ENCODE data around the gene ATP13A4.

Gene ATP13A4

DNA sequence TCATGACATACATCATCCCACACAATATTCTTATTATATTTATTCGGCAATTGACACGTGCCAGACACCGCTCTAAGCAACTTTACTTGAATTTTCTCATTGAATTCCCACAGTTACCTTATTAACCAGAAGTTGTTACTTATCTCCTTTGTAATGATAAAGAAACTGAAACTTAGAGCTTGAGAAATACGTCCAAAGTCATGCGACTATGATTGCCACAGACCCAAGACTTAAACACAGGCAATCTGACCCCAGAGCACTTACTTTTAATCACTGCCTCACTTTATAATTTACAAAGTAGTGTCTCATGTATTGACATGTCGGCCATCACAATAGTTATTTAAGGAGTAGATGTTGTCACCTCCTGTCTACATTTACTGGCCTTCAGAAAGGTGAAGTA is 64.7 kb downstream of the ATP13A4 start:
- DNase-seq: no peak

- no peak for DNase-seq
Measured at GRCh38 chr3:193488741-193489140, 66.0 kb downstream of the ATP13A4 start.

DNA sequence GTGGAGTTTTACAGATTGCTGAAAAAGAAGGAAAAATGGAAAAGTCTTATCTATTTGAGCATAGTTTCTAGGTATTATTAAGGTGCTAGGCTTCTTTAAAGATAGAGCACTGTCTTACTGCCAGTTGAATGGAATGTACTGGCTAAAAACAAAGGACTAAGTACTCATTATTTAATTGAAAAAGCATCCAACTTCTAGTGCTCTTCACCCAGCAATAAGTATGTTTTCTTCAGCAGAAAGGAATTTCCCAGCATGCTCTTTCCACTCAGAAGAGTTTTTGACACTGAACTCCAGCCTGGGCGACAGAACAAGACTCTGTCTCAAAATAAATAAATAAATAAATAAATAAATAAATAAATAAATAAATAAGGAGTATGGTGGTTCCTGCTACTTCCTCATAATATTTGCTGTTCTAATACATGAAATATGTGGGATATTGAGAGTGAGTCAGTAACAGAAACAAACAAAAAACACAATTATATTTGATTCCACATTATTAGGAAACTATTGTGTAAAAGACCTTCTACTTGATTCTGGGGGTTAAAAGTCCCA is 70.6 kb downstream of the ATP13A4 start:
- no peak for DNase-seq

GRCh38 chr3:193481436-193481835 is 73.3 kb downstream of the ATP13A4 start:
- DNase-seq: no peak

DNA sequence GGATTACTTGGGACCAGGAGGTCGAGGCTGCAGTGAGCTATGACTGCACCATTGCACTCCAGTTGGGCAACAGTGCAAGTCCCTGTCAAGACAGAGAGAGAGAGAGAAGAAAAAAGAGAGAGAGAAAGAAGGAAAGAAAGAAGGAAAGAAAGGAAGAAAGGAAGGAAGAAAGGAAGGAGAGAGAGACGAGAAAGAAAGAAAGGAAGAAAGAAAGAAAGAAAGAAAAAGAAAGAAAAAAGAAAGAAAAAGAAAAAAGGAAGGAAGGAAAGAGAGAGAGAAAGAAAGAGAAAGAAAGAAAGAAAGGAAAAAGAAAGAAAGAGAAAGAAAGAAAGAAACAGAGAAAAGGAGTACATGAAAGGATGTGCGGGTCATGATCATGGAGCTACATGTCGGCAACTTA is 80.2 kb downstream of the ATP13A4 start:
- no peak for DNase-seq

- no peak for DNase-seq
Measured at GRCh38 chr3:193470710-193471109, 84.0 kb downstream of the ATP13A4 start.

DNA sequence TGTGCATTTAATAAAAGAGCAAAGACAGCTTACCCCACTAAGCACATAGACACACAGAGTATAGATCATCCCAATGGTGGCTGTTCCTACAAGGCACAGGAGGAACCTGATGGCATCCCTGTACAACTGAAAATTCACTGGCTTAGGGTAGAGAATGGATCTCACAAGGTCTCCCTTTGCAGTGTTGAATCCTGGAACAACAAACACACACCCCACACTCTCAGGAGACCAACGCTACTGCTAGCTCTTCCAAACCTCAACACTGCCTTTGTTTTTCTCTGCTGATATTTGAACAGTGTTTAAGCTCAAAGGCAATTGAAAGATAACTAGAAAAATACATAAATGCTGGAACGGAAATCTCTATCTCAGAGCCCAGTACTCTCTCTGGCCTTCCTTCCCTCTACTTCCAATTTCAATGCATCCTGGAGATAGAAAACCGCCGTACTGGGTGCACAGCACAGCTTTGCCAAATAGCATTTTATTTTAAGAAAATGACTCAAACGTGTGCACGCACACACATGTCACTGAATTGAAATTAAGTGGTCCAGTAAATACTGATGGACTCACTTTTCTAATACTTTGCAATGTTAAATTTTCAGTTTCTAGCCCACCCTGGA is 88.6 kb downstream of the ATP13A4 start:
- no peak for DNase-seq

DNA sequence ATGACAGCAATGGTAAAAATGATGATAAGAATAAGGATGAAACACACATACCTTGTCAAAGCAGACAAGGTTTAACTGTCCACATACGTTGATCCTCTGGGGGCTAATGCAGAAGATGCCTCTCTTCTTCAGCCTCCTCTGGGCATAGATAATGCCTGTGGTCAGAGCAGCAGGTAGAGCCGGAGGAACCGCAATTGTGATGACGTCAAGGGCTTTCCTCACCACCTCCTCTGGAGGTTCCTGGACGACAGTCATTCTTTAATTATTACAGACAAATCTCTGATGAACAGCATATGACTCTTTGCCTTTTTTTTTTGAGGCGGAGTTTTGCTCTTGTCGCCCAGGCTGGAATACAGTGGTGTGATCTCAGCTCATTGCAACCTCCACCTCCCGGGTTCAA is 89.8 kb downstream of the ATP13A4 start:
- DNase-seq: no peak

GRCh38 chr3:193457526-193457925 is 97.2 kb downstream of the ATP13A4 start:
- no peak for DNase-seq

GRCh38 chr3:193452338-193452737 is 102.4 kb downstream of the ATP13A4 start:
- no peak for DNase-seq

DNA sequence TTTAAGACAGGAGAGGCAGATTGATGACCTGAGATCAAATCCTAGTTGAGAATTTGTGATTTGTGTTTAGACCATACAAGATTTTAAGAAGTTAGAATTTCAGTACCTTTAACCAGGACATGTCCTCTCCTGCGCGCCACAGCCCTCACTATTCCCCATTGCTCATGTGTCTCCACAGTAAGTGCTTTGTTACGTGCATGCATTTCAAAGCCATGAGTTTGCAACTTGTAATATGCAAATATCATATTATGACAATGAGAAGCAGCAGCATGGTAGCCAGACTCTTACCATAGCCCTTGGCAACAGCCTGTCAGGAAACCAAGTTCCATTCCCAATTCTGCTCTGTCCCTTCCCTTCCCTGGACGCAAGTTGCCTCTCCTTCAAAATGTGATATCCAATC is 102.8 kb downstream of the ATP13A4 start:
- DNase-seq: no peak

GRCh38 chr3:193446965-193447602 is 107.6 kb downstream of the ATP13A4 start:
- DNase-seq: no peak

- DNase-seq: no peak
Measured at GRCh38 chr3:193439423-193439822, 115.3 kb downstream of the ATP13A4 start.

DNA sequence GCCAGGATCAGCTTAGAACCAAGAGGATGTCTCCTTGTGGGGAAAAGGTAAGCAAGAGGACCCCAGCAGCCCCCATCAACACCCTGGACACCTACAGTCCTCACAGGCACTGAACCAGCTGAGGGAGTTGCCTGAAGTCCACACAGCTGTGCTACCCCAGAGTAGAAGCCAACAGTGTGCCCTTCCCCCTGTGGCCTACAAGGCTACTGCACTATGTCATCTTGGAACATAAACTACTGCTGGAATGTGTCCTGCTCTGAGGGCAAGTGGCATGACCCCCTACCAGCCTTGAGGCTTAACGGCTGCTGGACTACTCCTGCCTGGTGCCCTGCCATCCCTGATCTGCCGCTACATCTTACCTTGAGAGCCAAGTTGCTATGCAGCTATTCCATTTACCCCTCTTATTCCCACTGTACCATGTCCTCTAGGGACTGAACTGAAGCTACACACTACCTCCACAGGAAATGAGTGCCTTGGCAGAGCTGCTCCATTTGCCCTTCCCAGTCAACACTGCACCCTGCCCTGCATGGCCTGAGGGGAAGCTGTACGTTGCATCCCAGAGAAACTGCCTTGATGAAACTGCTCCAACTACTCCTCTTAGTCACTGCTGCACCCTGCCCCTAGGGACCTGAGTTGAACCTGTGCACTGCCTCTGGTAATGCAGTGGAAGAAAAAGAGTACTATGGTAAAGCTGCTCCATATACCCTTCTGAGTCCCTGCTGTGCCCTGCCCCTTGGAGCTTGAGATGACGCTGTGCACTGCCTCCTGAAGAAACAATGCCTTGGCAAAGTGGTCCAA is 135.9 kb downstream of the ATP13A4 start:
- DNase-seq: no peak

GRCh38 chr3:193416629-193417028 is 138.1 kb downstream of the ATP13A4 start:
- no peak for DNase-seq

DNA sequence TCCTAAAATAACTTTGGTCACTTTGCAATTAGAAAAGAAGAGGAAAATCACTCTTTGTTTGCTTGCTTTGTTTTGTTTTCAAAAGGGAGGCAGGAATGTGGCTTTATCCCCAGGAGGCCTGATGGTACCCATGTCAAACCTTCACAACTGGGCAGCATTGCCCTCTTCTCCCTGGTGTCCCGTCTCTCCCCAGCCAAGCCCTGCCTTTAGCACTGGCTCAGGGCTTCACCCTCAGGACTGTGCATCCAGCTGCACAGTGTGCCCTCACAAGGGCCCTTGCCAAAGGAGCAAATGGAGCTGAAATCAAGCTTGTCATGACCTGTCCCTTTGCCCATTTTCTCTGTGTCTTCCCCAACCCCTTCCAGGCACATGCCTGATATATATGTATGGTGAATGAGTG is 147.0 kb downstream of the ATP13A4 start:
- no peak for DNase-seq

- no peak for DNase-seq
Measured at GRCh38 chr3:193407112-193407511, 147.6 kb downstream of the ATP13A4 start.

DNA sequence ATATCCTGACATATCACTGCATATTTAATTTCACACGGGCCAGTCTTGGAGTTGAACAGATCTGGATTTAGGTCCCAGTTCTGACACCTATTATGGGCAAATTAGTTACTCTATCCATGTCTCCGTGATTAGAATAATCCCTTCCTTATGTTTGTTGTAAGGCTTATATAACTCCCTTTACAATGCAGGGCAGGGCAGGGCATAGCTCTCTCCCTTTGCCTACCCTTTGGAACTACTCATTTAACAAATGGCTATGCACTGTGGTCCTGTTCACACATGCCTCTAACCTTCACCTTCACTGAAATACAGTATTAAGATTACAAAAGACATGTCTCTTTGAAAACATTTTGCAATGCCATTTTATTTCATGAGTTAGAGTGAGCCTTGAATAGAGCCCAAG is 151.4 kb downstream of the ATP13A4 start:
- no peak for DNase-seq

- no peak for DNase-seq
Measured at GRCh38 chr3:193400304-193400703, 154.4 kb downstream of the ATP13A4 start.

DNA sequence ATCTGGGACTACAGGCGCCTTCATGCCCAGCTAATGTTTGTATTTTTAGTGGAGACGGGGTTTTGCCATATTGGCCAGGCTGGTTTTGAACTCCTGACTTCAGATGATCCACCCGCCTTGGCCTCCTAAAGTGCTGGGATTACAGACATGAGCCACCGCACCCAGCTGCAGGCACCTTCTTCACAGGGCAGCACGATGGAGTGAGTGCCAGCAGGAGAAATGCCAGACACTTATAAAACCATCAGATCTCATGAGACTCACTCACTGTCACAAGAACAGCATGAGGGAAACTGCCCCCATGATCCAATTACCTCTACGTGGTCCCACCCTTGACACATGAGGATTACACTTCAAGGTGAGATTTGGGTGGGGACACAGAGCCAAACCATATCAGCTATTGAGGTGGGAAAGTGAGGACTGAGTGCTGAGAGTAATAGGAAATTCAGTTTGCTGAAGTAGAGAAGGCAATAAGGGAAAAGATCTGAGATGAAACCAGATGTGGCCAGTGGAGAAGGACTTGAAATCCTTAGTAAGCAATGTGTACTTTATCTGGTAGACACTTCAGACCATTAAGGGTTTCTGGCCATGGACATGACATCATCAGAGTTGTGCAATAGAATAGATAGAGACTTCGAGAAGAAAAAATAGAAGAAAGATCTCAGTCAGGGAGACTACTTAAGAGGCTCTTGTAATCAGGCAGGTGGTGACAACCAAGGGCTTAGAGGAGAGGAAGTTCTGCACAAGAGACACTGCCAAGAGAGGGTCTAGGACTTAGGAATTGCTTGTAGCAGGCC is 158.0 kb downstream of the ATP13A4 start:
- no peak for DNase-seq

- DNase-seq: no peak
Measured at GRCh38 chr3:193391902-193392301, 162.8 kb downstream of the ATP13A4 start.

DNA sequence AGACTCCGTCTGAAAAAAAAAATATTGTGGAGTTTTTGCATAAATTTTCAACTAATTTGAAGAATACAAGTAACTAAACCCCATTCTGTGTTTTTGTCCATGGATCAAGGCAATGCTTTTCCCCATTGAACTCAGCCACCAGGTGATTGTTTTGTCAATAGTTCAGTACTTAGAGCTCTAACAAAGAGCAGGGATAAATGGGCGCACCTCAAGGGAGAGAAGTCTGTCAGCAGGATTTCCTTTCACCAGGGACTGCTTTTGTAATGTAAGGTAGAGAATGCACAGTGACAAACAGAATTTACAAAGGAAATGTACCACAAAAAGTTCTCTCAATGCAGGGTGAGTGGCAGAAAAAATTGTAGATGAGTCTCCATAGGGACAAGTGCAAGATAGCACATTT is 165.4 kb downstream of the ATP13A4 start:
- no peak for DNase-seq

DNA sequence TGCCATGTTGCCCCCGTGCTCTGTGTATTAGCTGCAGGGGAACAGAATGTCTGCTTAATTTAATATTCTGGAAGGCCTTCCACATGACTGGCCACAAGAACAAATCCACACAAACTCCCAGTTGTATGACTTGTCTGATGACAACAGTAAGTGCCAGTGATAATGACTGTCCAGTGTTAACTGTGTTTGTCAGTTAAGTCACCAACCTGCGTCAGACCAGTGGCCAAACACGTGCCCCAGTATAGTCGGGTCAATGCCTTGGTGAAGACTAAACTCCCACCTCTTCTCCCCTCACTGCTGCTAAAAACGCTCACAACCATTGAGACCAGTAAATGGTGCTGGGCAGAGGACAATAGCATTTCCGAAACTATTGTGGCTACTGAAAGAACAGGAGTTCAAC is 166.3 kb downstream of the ATP13A4 start:
- no peak for DNase-seq
